ENCODE data around the gene FOCAD. TPM values are rescaled to one million over a fixed set of nuclear protein-coding genes. Genes with fewer than 3 reads are reported as not detected.

FOCAD gene
- total and polyA plus RNA-seq, 2 experiments from 2014 or later: 20.8 to 67.4 TPM

- in situ Hi-C loops (cut with MboI): no loop called here
- H2AFZ ChIP-seq: no peak overlapping the region
- no peak for TF ChIP-seq EZH2 (IDR thresholded peaks at IDR 0.05; ENCODE audit: insufficient read depth, poor library complexity, severe bottlenecking)
- TF ChIP-seq EZH2phosphoT487 (IDR thresholded peaks at IDR 0.05; ENCODE audit: insufficient read depth, low read depth): no peak
- H3K4me2 ChIP-seq (ENCODE audit: unreplicated experiment): no peak overlapping the region
- no peaks in the 10 kb centered on the region for H3F3A ChIP-seq (ENCODE audit: insufficient read depth)
- 43 to 51% methylated on average over 2 of the region's 2 CpGs for WGBS, 2 experiments (ENCODE audit: low coverage in 1 of 2, low lambda C conversion rate in 2 of 2, missing lambda C conversion rate in 2 of 2)
- DNase-seq: no peak
- H3K9me3 ChIP-seq (ENCODE audit: low read depth): no peaks in the 10 kb centered on the region
- H3K9me2 ChIP-seq (ENCODE audit: insufficient read depth): no peaks in the 10 kb centered on the region
- H3K79me2 ChIP-seq (ENCODE audit: insufficient read depth): peaks cover 17% of the 10 kb centered on the region
- no peak overlapping the region for H3K27ac ChIP-seq
- H3K4me3 ChIP-seq: no peak overlapping the region
- H3K4me1 ChIP-seq (ENCODE audit: insufficient read depth): no peaks in the 10 kb centered on the region
- H3K9ac ChIP-seq: no peak overlapping the region
- peaks cover 6% of the 10 kb centered on the region; the same call in 1 of the 2 replicates for H3K36me3 ChIP-seq (ENCODE audit: low read depth)
- H4K20me1 ChIP-seq (ENCODE audit: insufficient read depth): no peaks in the 10 kb centered on the region; the same call in 1 of the 2 replicates
- no peaks in the 10 kb centered on the region for H3K27me3 ChIP-seq (replicated peaks; ENCODE audit: insufficient read depth)
Observed at GRCh38 chr9:20714442-20715415, 30.7 kb downstream of the FOCAD start.

GRCh38 chr9:20722221-20722620 lies 38.2 kb downstream of the FOCAD start:
- Histone ChIP-seq H3K9ac (no peak overlapping the region), H3K27me3 (replicated peaks; ENCODE audit: insufficient read depth) (no peaks in the 10 kb centered on the region), H3K79me2 (ENCODE audit: insufficient read depth) (no peaks in the 10 kb centered on the region), H3K4me2 (ENCODE audit: unreplicated experiment) (no peak overlapping the region), H3K4me1 (ENCODE audit: insufficient read depth) (peaks cover 5% of the 10 kb centered on the region; the same call in 1 of the 2 replicates), H3K9me3 (ENCODE audit: low read depth) (no peaks in the 10 kb centered on the region), H3K9me2 (ENCODE audit: insufficient read depth) (no peaks in the 10 kb centered on the region), H2AFZ (no peak overlapping the region), H3K27ac (no peak overlapping the region), H3K36me3 (ENCODE audit: low read depth) (peaks cover 8% of the 10 kb centered on the region), H4K20me1 (ENCODE audit: insufficient read depth) (no peaks in the 10 kb centered on the region), H3K4me3 (no peak overlapping the region), H3F3A (ENCODE audit: insufficient read depth) (no peaks in the 10 kb centered on the region)
- WGBS, 2 experiments (ENCODE audit: low coverage in 1 of 2, low lambda C conversion rate in 2 of 2, missing lambda C conversion rate in 2 of 2): 81 to 85% methylated on average over 1 of the region's 1 CpG
- no peak for TF ChIP-seq EZH2phosphoT487 (IDR thresholded peaks at IDR 0.05; ENCODE audit: insufficient read depth, low read depth)
- no peak for TF ChIP-seq EZH2 (IDR thresholded peaks at IDR 0.05; ENCODE audit: insufficient read depth, poor library complexity, severe bottlenecking)
- no peak for DNase-seq
- in situ Hi-C loops (cut with MboI): no loop called here

DNA sequence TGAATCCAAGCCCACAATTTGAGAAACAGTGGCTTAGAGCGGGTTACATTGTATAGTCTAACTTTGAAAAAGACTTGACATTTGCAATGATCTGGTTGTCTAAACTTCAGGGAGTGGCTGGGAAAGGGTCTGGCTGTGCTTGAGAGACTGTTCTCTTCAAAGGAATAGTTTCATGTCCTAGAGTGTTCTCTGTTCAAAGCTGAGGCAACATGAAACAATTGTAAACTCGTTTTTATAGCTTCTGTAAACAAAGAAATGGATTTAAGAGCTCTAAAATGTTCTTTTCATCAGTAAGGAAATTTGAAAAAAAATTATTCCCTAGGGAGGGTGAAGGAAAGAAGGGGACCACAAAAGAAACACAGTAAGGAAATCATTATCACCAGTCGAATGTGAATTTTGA lies 41.6 kb downstream of the FOCAD start:
- Histone ChIP-seq H3K4me2 (ENCODE audit: unreplicated experiment) (no peak overlapping the region), H3K4me3 (no peak overlapping the region), H3K27ac (no peak overlapping the region), H3F3A (ENCODE audit: insufficient read depth) (0 out of 2 replicates have a peak, but pooled peaks cover 6% of the 10 kb centered on the region), H3K9me2 (ENCODE audit: insufficient read depth) (no peaks in the 10 kb centered on the region), H3K4me1 (ENCODE audit: insufficient read depth) (peaks cover 21% of the 10 kb centered on the region), H3K27me3 (replicated peaks; ENCODE audit: insufficient read depth) (no peaks in the 10 kb centered on the region), H4K20me1 (ENCODE audit: insufficient read depth) (no peaks in the 10 kb centered on the region), H3K36me3 (ENCODE audit: low read depth) (peaks cover 6% of the 10 kb centered on the region), H3K9ac (no peak overlapping the region), H3K9me3 (ENCODE audit: low read depth) (no peaks in the 10 kb centered on the region), H3K79me2 (ENCODE audit: insufficient read depth) (no peaks in the 10 kb centered on the region), H2AFZ (no peak overlapping the region)
- 63 to 72% methylated on average over 3 of the region's 3 CpGs for WGBS, 2 experiments (ENCODE audit: low coverage in 1 of 2, low lambda C conversion rate in 2 of 2, missing lambda C conversion rate in 2 of 2)
- TF ChIP-seq EZH2phosphoT487 (IDR thresholded peaks at IDR 0.05; ENCODE audit: insufficient read depth, low read depth): no peak
- TF ChIP-seq EZH2 (IDR thresholded peaks at IDR 0.05; ENCODE audit: insufficient read depth, poor library complexity, severe bottlenecking): no peak
- DNase-seq: no peak
- in situ Hi-C loops (cut with MboI): no loop called here

- H2AFZ ChIP-seq: no peak overlapping the region
- WGBS, 2 experiments (ENCODE audit: low coverage in 1 of 2, low lambda C conversion rate in 2 of 2, missing lambda C conversion rate in 2 of 2): 96 to 98% methylated on average over 2 of the region's 2 CpGs
- H4K20me1 ChIP-seq (ENCODE audit: insufficient read depth): no peaks in the 10 kb centered on the region
- no peak overlapping the region for H3K4me2 ChIP-seq (ENCODE audit: unreplicated experiment)
- 0 out of 2 replicates have a peak, but pooled peaks cover 6% of the 10 kb centered on the region for H3F3A ChIP-seq (ENCODE audit: insufficient read depth)
- in situ Hi-C loops (cut with MboI): no loop called here
- H3K9me2 ChIP-seq (ENCODE audit: insufficient read depth): no peaks in the 10 kb centered on the region
- H3K79me2 ChIP-seq (ENCODE audit: insufficient read depth): no peaks in the 10 kb centered on the region
- no peak for DNase-seq
- H3K4me3 ChIP-seq: no peak overlapping the region
- H3K4me1 ChIP-seq (ENCODE audit: insufficient read depth): peaks cover 21% of the 10 kb centered on the region
- no peaks in the 10 kb centered on the region for H3K27me3 ChIP-seq (replicated peaks; ENCODE audit: insufficient read depth)
- no peaks in the 10 kb centered on the region for H3K9me3 ChIP-seq (ENCODE audit: low read depth)
- no peak overlapping the region for H3K9ac ChIP-seq
- no peak overlapping the region for H3K27ac ChIP-seq
- TF ChIP-seq EZH2 (IDR thresholded peaks at IDR 0.05; ENCODE audit: insufficient read depth, poor library complexity, severe bottlenecking) (no peak), EZH2phosphoT487 (IDR thresholded peaks at IDR 0.05; ENCODE audit: insufficient read depth, low read depth) (no peak)
- peaks cover 6% of the 10 kb centered on the region for H3K36me3 ChIP-seq (ENCODE audit: low read depth)
Observed at GRCh38 chr9:20726144-20726543, 42.1 kb downstream of the FOCAD start.

All from GM23248 (cell line).